GM19455 (cell line): ENCODE measurements around the gene DOK3.
"Not testable (repeated sequence)": the region's sequence is repeated elsewhere in the genome, so short reads cannot be mapped to it uniquely, and the experiment has no call there.

ENCODE experiments used
- ATAC-seq: cut with Tn5 transposase; IDR thresholded peaks from one replicate; pipeline ENCODE4 v1.9.1; 2021; ENCODE audit not compliant: unreplicated experiment

DOK3 gene

DNA sequence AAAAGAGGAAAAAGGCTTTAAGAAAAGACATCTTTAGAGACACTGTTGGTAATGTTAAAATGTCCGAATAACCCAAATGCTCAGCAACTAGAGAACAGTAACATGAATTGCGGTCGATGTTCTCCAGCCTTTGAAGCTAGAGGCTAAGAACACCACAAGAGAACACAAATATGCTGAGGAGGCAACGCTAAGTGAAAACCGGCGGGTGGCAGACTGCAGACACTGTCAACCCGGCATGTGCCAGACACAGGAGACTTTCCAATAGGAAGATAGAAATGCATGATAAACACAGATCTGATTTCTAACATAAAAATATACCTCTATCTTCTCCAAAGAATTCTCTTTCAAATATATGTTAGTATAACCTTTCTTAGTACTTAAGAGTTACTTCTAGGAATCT, 25.5 kb upstream of the DOK3 start:
- ATAC-seq, result no peak

- not testable (repeated sequence) for ATAC-seq
Observed at GRCh38 chr5:177534433-177534832, 24.8 kb upstream of the DOK3 start.

DNA sequence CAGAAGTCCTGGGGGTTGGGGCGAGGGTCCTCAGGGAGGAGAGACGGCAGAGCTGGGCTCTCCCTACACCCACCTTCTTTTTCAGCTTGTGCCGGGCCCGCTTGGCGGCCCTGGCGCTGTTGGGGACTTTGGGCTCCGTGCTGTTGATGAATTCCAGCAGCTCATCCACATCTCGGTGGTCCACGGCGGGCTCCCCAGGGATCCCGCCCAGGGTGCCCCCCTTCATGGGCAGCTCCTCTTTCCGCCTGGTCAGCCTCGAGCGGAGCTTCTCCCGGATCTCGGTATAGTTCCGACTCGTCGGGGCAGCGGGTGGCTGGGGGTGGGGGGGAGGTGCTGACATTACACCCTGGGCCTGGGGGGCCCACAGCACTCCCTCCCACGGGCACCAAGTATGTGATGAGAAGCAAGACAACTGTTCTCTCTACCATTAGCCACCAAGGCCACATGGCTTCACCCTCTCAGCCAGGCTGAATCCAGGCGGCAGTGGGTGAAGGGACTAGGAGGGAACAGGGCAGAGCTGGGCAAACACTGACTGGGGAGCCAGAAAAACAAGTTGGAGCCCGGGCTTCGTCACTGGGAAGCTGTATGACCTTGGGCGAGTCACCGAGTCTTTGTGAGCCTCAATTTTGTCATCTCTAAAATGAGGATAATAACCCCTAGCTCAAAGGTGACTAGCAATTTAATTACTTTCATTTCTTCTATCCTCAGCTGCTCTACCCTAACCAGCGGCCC, 21.7 kb upstream of the DOK3 start:
- ATAC-seq, result no peak

DNA sequence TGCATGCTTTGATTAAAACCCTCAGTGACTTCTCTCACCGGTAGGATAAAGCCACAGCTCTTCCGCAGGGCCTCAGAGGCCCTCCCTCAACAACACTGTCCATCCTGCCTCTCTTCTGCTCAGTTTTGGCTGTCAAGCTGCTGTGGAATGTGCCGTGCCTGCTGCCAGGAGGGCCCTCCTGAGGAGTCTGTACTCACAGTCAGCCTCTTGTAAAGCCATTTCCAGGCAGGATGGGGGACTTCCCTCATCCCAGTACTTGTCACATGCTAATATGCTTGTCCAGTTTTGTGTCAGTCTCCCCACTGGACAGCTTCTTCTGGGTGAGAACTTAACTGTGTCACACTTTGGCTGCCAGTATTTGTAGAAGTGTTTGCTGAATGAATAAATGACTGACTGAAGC, 21.0 kb upstream of the DOK3 start:
- no peak for ATAC-seq

DNA sequence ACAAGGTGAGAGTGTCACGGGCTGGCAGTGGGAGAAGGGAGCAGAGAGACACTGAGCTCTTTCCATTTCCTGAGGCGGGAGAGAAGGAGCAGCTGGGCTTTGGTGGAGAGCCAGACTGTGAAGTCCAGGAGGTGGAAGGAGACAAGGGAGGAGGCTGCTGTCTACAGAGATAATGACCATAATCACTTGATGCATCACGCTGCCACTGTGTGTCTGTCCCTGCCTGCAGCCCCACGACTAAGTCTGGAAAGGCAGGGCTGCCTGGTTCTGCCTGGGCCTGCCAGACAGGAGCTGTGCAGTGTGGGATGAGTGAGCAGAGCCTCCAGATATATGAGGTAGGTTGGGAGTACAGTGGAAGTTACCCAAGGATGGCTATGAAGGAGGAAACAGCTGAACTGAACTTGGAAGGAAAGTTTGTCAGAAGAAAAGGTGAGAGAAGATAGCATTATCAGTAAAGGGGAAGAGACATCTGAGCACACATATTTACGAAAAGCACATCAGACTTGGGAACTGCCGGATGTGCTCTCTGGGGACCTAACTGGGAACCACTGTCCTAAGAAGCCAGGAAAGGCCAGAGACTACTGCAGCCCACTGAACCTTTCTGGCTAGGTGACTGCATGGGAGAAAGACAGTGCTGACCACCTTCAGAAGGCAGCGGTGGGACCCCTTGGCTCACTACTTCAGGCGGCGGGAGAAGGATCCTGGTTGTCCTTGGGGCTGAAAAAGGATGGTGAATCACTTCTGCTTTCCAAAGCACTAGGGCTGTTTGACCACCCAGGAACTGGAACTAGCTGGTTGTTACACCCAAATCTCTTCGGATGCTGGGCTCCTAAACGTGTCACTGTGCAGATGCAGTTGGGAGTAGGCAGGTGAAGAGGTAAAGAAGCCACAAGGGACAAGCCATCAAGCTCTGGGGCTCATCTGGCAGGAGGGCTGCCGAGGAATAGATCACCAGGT, 19.9 kb upstream of the DOK3 start:
- ATAC-seq, result no peak

GRCh38 chr5:177528631-177529030, 19.0 kb upstream of the DOK3 start:
- no peak for ATAC-seq

DNA sequence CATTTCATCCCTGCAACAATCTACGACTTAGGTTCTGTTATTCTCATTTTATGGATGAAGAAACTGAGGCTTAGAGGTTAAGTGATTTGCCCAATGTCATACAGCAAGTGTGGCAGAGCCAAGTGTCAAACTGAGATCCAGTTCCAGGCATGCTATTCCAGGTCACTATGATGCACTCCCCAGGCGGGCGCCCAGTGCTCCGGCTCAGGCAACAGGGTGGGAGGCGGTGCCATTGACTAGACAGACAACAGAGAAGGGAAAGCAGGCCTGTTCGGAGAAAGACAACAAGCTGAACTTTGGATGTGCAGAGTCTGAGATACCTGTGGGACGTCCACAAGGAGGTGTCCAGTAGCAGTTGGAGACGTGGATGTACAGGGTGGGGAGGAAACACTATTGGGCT, 18.0 kb upstream of the DOK3 start:
- ATAC-seq, result no peak

- no peak for ATAC-seq
Observed at GRCh38 chr5:177526791-177527190, 17.2 kb upstream of the DOK3 start.

GRCh38 chr5:177526191-177526590, 16.6 kb upstream of the DOK3 start:
- no peak for ATAC-seq

- ATAC-seq, result no peak
Observed at GRCh38 chr5:177524941-177525655, 15.5 kb upstream of the DOK3 start.

GRCh38 chr5:177524539-177524900, 14.9 kb upstream of the DOK3 start:
- ATAC-seq, result no peak

- no peak for ATAC-seq
Observed at GRCh38 chr5:177523711-177524538, 14.3 kb upstream of the DOK3 start.

- no peak for ATAC-seq
Observed at GRCh38 chr5:177520916-177521513, 11.4 kb upstream of the DOK3 start.

DNA sequence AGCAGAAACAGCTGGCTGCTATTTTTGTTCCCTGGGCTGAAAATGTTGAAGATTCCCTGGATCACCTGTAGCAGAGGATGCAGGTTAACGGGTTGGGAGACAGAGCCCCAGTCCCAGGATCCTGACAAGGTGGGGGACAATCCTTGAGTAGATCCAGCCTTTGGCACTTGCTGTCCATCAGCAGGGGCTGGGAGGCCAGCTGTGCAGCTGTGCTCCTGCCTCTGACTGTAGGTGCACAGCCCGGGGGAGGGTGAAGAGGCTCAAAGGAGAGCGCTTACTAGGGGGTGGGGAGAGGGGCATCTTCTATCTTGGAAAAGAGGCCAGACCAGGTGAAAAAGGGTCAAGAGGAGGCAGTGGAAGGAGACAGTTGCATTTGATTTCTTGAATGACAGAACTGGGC, 10.6 kb upstream of the DOK3 start:
- no peak for ATAC-seq

DNA sequence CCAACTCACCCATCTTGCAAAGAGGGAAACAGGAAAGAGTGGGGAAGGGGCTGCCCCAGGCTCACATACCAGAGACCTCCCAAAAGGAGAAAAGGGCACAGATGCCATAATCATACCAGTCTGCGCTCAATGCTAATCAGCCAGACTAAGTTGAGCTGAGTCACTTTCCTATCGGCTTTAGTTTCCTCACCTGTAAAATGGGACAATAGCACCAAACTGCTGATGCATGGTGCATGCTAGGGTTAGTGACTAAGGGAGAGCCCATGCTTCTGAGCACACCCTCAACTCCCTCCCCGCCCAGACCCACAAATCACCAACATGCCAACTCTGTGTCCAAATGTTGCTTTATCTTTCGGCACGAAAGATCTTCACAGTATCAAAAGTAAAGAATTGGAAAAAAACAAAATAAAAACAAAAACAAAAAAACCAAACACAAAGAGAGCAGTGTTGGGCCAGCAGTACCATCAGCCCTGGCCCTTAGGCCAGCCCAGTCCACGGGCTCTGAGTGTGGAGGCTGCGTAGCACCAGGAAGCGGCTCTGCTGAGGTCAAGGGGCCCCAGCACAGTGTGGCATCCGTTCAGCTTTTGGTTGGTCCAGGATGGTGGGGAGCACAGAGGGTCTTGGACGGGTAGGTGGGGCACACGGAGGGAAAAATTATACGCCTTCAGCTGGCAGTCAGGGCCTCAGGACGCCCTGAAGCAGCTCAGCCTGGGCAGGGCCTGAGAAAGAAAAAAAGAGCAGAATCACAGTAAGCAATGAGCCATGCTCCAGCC, 10.0 kb upstream of the DOK3 start:
- ATAC-seq, result no peak

GRCh38 chr5:177516601-177517568, 7.3 kb upstream of the DOK3 start, which contains the start of gene DDX41:
Gene DDX41, minus strand, starts transcription at chr5:177516961. Its CDS starts 16 bp downstream, at chr5:177516945.
- peak; percentile 76 for ATAC-seq

DNA sequence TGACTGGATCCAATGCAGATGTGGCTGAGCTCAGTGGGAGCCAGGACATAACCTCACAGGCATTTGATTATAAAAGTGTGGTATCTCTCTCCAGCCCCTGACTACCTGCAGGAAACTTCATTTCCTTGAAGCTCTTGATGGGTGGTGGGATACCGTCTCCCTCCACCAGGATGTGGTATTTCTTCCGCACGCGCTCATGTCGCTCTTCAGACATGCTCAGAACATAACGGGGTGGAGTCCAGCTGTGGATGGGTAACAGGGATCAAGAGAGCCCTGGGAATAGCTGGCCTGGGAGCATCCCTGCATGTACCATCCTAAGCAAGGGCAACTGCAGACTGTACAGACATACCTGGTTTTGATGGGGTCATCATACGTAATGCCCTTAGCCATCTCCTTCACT, 6.0 kb upstream of the DOK3 start:
- ATAC-seq, result no peak

GRCh38 chr5:177514541-177514940, 4.9 kb upstream of the DOK3 start:
- ATAC-seq, result no peak
